NCI-H128 (cell line): ENCODE results near the gene SCO1.
"Not testable (repeated sequence)": the region's sequence is repeated elsewhere in the genome, so short reads cannot be mapped to it uniquely, and the experiment has no call there.

Experiments used
- DNase-seq: peaks from one replicate; lab custom pipeline; 2025; ENCODE audit not compliant: unreplicated experiment; lab: John Stamatoyannopoulos, UW

SCO1 gene

DNA sequence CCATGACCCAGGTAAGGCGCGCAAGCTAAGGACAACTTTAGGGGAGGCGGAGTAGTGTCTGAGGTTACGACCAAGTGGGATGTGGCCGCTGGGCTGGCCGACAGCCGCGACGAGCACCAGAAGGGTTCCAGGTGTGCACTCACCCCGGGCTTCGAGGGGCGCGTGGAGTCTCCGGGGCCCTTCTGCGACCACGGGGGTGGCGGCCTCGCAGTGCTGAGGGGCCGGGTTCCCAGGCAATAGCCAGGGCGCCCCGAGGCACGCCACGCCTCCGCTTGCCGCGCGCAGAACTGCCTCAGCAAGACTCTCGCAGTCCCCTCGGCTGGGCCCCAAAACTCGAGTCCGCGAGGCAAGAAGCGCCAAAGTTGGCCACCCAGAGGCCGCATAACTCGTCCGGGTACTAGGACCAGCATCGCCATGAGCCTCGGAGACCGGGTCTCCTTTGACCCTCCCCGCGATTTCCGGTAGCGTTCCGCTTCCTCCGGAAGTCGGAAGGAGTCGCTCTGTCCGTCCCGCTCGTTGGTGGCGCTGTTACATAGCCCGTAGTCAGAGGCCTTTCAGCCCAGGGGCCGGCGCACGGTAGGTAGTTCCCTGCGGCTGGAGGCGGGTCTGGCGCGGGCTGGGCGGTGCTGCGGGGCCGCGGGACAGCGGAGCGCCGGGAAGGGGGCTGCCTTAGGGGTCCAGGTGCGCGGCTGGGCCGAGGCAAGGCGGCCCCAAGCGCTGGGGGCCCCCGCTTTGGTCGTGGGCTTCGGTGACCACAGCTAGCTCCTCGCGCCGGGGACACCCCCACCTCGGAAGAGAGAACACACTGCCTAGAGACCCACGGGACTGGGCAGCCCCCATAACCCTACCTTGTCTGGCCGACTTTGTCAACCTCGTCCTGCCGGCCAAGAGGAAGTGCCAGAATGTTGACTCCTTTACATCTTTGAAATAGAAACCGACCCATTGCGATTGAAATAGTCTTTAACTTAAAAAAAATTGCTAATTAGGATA is at the start of gene SCO1, which contains the start of gene ADPRM:
Gene SCO1, minus strand, starts transcription at position 442 of the 990 bp plus-strand sequence. Its CDS starts 26 bp downstream, at position 416.
Gene ADPRM, plus strand, starts transcription at position 503 of the 990 bp plus-strand sequence. CDS start 7,333 bp downstream, outside the sequence.
- DNase-seq: peak; percentile 60

DNA sequence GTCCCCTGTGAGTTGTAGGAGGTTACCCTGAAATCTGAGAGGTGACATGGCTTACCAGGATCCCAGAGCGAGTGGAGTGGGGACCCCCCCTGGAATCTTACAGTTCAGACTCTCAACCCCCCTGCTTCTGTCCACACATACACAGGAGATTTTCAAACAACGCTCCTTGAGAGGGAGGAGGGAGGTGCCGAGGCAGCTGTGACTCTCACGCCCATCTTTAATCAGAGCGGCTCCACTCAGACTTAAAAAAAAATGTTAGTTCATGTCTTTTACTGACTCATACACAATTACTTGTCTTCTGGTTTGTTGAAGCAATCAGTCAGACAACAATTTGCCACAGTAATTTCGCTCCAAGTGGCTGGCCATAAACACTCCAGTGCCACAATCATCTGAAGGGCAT is 47.9 kb upstream of the SCO1 start:
- DNase-seq: no peak

DNA sequence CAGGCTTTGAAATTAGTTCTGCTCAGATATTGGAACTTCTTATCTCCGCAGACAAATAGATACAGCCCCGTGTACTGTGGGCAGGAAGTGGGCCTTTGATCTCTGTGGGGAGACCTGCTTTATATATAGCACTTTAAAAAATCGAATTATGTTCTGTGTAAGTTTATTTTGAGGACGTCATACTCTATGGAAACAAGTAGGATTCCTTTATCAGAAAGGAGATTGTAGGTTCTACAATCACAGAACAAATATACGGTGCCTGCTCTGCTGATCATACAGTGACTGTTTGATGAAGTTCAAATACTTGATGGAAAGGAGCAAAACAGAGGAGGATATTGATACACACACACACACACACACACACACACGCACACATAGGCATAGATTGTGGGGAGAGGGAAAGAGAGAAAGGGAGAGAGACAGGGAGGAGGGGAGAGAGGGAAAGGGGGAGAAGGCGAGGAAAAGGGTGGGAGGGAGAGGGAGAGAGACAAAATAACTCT is 47.2 kb upstream of the SCO1 start:
- DNase-seq: no peak

DNA sequence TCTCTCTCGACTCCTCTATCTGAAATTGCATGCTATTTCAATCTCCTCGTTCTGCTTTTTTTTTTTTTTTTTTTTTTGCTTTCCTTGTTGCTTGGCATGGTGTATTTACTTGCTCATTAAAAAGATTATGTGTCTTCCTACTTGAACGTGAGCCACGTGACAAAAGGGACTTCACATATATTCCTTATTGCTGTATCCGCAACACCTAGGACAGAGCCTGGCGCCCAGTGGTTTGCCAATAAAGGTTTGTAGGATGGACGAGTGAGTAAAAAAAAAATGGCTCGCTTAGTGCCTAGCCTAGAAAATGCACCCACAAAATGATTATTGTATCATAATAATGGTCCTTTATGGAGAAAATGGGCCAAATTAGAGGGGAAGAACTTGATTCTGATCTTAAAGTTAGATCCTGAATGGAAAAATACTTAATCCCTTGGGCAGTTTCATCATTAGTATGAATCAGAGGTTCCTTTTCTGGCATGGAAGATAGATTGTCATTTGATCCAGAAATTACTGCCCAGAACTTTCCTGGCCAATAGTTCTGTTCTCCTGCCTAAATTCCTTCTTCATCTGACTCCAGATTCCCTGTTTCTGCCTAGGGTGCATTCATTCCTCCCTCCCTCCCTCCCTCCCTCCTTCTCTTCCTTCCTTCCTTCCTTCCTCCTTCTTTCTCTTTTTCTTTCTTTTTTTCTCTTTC is 46.1 kb upstream of the SCO1 start:
- DNase-seq: no peak

DNA sequence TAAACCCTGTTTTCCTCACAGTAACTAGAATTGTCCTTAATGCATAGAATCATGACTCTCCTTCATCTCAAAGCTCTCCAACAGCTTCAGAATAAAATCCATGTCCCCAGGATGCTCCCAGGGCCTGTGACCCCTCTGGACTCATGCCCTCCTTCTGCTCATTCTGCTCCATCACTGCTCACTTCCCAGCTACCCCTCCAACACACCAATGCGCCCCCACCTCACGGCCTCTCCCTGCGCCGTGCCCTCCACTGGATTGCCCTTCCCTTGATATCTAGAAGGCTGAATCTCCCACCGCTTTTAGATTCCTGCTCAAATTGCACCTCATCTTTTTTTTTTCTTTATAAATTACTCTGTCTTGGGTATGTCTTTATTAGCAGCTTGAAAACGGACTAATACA is 45.1 kb upstream of the SCO1 start:
- no peak for DNase-seq

DNA sequence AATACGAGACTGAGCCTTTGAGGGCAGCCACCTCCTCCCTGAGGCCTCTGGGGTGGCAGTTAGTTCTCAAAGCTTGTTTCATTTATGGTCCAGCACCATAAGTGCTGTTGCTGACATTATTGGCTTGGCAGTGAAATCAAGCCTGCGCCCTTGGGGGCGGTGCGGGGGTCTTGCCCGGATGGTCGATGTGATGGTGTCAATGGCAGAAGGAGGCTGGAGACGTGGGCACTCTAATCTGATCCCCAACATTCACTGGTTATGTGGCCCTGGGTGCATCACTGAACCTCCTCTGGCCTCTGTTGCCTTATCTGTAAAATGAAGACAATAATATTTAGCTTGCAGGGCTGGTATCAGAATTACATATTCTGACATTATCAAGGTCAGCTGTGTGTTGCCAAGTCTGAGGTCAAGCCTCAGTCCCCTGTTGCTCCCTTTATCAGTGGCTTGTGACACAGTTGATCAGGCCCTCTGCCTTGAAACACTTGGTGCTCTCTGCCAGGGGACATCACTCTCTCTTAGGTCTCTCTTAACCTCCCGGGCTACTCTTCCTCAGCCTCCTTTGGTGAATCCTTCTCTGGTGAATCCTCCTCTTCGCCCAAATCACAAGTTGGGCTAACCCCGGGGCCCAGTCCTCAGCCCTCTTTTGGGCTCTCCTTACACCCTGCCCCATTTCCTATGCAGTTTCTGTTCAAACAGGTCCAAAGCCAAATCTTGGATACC is 44.2 kb upstream of the SCO1 start:
- no peak for DNase-seq

DNA sequence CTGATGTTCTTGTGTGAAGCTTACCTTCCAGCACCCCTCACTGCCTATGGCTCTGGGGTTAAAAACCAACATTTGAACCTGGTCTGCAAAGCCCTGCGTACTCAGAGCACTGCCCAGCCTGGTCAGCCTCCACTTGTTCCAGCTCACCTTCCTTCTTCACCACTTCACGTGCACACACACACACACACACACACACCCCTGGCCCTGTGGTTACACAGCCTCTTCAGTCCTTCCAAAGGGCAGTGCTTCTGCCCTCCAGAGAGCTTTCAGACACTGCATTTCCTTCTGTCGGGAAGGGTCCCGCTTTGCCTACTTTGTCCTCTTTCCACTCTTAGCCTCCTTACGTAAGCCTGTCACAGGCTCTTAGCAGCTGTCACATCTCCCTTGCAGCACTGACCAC is 42.1 kb upstream of the SCO1 start:
- no peak for DNase-seq

DNA sequence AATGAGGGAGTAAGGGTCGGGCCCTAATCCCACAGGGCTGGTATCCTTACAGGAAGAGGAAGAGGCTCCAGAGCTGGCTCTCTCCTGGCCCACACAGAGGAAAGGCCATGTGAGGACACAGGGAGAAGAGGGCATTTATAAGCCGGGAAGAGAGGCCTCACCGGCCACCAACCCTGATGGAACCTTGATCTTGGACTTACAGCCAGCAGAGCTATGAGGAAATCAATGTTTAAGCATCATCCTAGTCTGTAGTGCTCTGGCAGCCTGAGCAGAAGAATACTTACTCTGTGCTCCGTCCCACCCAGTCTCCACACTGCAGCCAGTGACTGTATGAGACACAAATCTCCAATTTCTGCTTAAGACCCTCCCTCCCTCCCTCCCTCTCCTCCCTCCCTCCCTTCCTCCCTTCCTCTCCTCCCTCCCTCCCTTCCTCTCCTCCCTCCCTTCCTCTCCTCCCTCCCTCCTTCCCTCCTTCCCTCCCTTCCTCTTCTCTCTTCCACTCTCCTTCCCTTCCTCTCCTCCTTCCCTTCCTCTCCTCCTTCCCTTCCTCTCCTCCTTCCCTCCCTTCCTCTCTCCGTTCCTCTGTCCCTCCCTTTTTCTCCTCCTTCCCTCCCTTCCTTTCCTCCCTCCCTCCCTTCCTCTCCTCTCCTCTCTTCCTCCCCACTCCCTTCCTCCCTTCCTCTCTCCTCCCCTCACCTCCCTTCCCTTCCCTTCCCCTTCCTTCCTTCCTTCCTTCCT is 41.4 kb upstream of the SCO1 start:
- no peak for DNase-seq

DNA sequence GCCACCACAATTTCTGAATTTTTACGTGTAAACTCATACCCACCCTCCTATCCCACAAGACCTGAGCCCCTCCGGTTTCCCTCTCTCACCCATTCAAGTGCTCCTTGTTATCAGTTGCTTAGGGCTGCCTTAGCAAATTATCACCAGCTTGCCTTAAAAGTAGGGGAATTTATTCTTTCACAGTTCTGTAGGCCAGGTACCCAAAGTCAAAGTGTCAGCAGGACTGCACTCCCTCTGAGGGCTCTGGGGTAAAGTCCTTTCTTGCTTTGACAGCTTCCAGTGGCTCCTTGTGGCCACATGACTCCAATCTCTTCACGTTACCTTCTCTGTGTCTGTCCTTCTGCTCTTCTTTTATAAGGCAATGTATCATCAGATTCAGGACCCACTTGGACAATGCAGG is 40.4 kb upstream of the SCO1 start:
- DNase-seq: no peak

DNA sequence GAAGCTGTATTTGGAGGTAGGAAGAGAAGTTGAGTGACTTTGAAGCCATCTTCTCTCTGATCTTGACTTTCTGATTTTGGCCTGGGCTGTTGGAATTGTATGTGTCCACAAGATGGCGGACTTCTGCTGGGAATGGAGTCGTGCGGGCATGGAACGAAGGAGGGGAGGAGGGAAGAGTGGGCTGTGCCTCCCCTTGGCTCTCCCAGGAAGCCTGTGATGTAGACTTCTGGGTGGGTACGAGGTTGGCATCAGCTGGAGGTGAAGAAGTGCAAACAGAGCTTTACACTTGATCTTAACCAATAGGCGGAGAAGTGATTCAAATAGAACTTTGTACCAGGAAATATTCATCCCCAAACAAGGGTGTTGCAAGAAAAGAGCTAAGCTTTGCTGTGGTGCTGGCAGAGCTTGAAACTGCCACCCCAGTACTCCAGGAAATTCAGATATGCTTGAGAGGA is 39.9 kb upstream of the SCO1 start:
- no peak for DNase-seq

DNA sequence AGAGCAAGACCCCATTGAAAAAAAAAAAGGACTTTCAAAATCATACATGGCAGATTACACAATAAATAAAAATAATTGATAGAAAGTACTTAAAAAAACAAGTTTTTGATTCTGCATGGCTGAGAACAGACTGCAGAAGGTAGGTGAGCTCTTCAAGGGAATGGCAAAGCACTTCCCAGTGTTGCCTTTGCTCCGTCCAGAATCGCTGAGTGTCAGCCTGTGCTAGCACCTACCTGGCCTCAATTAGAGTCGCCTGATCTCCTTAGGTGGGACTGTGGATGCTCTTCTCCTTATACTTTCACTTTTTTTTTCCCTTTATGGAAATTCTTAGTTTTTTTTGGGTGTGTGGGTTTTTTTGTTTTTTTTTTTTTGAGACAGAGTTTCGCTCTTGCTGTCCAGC is 38.5 kb upstream of the SCO1 start:
- DNase-seq: no peak

DNA sequence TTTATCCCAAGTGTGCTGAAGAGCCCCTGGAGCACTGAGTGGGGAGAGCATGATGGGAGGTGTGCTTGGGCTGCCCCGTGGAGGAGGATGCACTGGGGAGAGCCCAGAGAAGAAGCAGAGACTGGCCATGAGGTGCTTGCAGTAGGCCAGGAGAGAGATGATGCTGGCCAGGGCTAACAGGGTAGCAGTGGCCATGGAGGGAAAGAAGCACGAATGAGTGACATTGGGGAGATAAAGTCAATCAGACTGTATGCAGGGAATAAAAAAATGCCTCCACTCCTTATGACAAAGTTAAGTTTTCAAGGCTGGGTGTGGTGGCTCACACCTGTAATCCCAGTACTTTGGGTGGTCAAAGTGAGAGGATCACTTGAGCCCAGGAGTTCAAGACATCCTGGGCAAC is 37.9 kb upstream of the SCO1 start:
- DNase-seq: no peak

DNA sequence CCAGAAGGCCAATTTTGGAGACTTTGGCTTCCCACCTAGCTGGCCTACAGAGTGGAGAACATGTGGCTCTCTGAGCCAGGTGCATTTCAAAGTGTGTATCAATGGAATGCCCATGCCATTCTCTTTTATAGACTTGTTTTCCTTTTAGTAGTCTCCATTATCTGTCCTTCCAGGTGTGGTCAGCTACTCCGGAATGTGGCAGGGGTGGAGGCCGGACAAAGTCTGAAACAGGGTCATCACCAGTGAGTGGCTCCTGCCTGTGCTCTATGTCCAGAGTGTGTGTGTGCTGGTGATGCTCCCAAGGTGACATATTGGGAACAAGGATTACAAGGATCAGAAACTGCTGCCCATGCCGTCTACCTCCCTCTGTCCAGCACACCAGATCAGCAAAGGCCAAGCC is 36.3 kb upstream of the SCO1 start:
- DNase-seq: no peak

DNA sequence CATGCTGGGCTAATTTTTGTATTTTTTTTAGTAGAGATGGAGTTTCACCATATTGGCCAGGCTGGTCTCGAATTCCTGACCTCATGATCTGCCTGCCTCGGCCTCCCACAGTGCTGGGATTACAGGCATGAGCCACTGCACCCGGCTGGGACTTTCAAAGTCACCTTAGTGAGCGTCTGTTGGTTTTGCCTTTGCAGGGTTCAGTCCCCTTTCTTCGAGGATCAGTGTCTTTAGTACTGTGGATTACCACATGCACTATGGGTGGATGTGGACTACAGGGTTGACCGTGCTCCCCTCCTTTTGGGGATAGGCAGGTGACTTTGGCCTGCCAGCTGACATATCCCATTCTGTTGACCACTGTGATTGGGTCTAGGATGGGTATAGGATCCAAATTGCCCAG is 34.8 kb upstream of the SCO1 start:
- DNase-seq: not testable (repeated sequence)

DNA sequence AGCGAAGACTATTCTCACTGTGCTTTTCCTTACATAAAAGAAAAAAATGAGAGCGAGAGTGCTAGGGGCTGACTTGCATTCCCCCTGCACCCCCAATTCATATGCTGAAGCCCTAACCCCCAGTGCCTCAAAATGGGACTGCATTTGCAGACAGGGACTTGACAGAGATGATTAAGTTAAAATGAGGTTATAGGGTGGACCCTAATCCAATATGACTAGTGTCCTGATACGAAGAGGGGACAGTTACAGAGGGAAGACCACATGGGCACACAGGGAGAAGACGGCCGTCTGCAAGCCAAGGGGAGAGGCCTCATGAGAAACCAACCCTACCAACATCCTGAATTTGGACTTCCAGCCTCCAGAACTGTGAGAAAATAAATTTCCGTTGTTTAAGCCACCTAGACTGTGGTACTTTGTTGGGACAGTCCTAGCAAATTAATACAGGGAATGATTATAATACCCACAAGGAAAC is 34.1 kb upstream of the SCO1 start:
- no peak for DNase-seq

DNA sequence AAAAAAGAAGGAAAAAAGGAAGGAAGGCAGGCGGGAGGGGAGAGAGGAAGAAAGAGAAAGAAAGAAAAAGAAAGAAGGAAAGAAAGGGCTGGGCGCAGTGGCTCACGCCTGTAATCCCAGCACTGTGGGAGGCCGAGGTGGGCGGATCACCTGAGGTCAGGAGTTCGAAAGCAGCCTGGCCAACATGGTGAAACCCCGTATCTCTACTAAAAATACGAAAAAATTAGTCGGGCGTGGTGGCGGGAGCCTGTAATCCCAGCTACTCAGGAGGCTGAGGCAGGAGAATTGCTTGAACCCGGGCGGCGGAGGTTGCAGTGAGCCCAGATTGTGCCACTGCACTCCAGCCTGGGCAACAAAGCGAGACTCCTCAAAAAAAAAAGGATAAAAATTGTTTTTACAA is 32.9 kb upstream of the SCO1 start:
- not testable (repeated sequence) for DNase-seq

DNA sequence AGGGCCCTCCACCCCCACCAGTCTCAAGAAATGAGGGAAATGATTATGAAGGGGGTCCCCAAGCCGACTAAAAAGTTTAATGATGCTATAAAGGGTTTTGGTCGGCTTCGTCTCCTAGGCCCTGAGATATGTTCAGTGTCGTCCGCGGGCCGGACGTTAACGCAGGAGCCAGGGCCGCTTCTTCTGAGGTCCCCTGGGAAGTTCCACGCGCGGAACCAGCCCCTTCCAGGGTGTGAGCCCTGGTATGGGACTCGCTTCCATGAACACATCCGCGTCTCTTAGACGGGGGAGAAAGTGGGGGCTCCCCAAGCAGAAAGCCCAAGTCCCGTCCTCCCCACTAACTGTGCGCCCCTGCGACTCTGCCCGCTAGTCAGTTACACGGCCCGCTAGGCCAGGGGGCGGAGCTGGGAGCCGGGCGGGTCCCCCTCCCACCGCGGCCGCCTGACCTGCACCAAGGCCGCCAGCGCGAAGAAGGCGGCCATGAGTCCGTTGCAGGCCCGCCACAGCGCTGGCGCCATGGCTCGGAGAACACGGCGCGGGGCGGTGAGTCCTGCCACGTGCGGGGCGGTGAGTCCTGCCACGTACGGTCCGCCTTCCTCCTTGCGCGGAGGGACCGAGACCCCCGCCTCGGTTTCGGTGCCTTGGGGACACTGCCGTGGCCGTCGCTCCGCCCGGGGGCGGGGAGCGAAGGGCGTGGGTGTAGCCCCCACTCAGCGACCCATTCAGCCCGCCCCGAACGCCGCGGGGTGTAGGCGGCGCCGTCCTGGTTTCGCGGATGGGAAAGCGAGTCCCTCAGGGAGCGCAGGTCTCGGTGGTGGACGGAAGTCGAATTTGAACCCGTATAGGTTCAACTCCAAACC is 32.2 kb upstream of the SCO1 start, which contains the start of gene TMEM220:
Gene TMEM220, minus strand, starts transcription at position 690 of the 860 bp plus-strand sequence. Its CDS starts 172 bp downstream, at position 518.
- no peak for DNase-seq

DNA sequence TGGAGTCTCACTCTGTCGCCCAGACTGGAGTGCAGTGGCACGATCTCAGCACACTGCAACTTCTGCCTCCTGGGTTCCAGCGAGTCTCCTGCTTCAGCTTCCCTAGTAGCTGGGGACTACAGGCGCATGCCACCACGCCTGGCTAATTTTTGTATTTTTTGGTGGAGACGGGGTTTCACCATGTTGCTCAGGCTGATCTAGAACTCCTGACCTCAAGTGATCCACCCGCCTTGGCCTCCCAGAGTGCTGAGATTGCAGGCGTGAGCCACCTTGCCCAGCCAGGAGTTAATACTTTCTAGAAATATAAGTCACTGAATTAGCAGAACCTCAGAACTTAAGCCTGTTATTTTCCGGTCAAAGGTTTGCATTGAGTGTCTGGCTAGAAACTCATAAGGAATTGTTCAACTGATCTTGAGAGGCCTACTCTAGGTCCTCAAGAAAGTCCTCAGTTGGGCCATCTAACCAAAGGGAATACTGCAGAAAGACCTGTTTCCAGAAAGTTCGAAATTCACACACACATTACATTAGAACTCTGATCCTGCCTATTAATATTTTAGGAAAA is 31.1 kb upstream of the SCO1 start:
- no peak for DNase-seq

DNA sequence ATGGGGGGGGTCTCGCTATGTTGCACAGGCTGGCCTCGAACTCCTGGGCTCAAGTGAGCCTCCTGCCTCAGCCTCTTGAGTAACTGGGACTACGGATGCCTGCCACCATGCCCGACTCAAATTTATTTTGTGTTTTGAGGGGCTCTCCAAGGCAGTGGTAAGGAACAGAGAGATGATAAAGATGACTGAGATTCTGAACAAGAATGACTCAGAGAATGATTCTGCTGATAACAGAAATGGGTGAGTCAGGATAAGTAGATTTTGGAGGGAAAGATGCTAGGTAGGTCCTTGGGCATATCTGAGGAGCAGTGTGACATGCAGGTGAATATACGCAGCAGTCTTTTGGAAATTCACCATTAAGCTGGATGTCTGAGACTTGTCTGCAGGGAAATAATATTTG is 29.9 kb upstream of the SCO1 start:
- no peak for DNase-seq
